Activated T-cell treated with anti-CD3 and anti-CD28 coated beads, Interleukin-2, amount 50 U/mL, for 4 hours (primary cell): ENCODE data around the gene IL21R. TPM values are rescaled to one million over a fixed set of nuclear protein-coding genes. Genes with fewer than 3 reads are reported as not detected.

ENCODE experiments used
- ATAC-seq, 2 donors: fragments of 200-7000 bp; cut with Tn5 transposase; one replicate each; pipeline ENCODE4 v1.10.0; 2021
- DNase-seq: peaks from one replicate; pipeline ENCODE4 v3.0.0-alpha.2; 2020
- H3K27me3 Mint-ChIP-seq: one replicate; pipeline ENCODE4 v1.8.0; 2021; ENCODE audit warnings: low read depth, mixed read lengths
- H3K36me3 Mint-ChIP-seq: one replicate; pipeline ENCODE4 v1.8.0; 2022; ENCODE audit warnings: mixed read lengths; ENCODE audit not compliant: insufficient read depth
- H3K4me1 Mint-ChIP-seq: one replicate; pipeline ENCODE4 v1.8.0; 2021; ENCODE audit warnings: low read depth, mixed read lengths
- H3K4me3 Mint-ChIP-seq: one replicate; pipeline ENCODE4 v1.8.0; 2021; ENCODE audit warnings: mild to moderate bottlenecking, moderate library complexity, mixed read lengths
- H3K9me3 Mint-ChIP-seq: one replicate; pipeline ENCODE4 v1.8.0; 2021; ENCODE audit warnings: mixed read lengths
- total RNA-seq, 3 donors: library from RNA; stranded (reverse); gene quantifications; one replicate each; pipeline ENCODE4 v1.2.1, GENCODE V29; 2021

Gene IL21R
- total RNA-seq, 3 donors from 2014 or later: 90.7 to 94.9 (median 91.4) TPM

DNA sequence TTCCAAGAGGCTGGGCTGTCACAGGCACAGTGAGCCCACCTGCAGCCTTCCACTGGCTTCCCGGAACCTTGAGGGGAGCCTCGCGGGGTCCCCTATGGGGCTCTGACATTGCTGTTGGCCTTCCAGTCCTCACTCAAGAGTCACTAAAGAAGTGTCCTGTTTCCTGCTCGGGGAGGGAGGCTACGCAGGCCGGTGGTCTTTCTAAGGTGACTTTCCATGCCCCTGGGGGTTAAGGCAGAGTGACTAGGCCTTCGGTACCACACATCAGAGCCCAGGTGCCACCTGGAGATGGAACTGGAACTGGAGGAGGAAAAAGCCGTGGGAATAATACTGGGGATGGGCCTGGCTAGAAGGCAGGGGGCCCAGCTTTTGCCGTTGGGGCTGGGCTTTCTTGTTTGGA lies 72.1 kb downstream of the IL21R start:
- Mint-ChIP-seq H3K36me3 (peaks cover 58% of the 10 kb centered on the region), H3K9me3 (no peaks in the 10 kb centered on the region), H3K4me3 (no peak overlapping the region), H3K27me3 (no peaks in the 10 kb centered on the region), H3K4me1 (no peaks in the 10 kb centered on the region)
- ATAC-seq: no peak
- DNase-seq: no peak

DNA sequence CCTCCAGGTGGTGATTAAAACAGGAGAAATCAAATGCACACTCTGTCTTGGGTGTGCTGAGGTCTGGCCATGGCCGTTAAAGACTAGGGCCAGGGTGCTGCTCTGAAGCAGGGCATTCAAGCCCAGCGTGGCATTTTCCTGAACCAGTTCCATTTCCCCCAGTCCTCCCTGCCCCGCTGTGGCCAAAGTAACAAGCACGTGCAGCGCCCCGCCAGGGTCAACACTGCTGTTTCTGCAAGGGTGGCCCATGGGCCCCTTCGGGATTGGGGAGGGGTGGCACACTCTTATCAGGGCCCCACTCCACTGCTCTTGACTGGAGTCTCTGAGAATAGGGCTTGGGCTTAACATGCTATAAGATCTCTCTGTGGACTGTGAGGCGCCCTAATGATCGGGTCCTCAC lies 72.9 kb downstream of the IL21R start:
- no peaks in the 10 kb centered on the region for H3K9me3 Mint-ChIP-seq
- no peaks in the 10 kb centered on the region for H3K27me3 Mint-ChIP-seq
- DNase-seq (no peak), ATAC-seq (no peak)
- H3K4me3 Mint-ChIP-seq: no peak overlapping the region
- peaks cover 50% of the 10 kb centered on the region for H3K36me3 Mint-ChIP-seq
- H3K4me1 Mint-ChIP-seq: no peaks in the 10 kb centered on the region

DNA sequence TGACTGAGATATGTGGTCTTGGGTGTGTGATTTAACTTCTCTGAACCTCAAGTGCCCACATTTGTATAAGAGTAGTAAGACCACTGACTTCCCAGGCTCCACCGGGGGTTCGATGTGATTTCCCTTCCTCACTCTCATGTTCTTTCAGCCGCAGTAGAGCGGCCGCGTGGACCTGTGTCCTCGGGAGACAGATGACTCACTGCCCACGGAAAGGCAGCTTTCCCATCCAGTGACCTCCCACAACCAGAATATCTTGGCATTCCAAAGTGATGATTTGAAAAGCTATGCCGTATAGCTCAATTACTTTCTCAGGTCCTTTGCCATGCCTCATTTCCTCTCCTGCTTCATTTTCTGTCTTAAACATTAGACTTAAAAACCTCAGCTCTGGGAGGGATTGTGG lies 73.6 kb downstream of the IL21R start:
- Mint-ChIP-seq H3K4me1 (no peaks in the 10 kb centered on the region), H3K27me3 (no peaks in the 10 kb centered on the region), H3K36me3 (peaks cover 48% of the 10 kb centered on the region), H3K9me3 (no peaks in the 10 kb centered on the region), H3K4me3 (no peak overlapping the region)
- no peak for ATAC-seq
- DNase-seq: no peak

DNA sequence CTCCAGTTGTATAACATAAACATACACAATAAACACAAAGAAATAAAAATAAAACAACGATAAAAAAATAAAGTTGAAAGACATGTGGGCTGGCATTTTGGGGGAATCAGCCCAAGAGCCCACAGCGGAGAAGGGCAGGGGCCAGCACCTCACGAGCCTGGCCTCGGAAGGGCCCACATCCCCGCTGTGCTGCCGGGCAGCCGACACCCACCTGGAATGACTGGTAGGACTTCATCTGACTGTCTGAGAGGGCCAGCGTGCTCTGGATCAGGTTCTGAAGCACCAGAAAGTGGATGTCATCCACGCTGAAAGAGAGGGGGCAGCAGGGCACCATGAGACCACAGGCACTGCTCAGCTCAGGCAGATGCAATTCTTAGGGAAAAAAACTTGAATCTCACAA lies 74.3 kb downstream of the IL21R start:
- Mint-ChIP-seq H3K27me3 (no peaks in the 10 kb centered on the region), H3K4me3 (no peak overlapping the region), H3K9me3 (no peaks in the 10 kb centered on the region), H3K4me1 (no peaks in the 10 kb centered on the region), H3K36me3 (peaks cover 42% of the 10 kb centered on the region)
- ATAC-seq (no peak), DNase-seq (no peak)

DNA sequence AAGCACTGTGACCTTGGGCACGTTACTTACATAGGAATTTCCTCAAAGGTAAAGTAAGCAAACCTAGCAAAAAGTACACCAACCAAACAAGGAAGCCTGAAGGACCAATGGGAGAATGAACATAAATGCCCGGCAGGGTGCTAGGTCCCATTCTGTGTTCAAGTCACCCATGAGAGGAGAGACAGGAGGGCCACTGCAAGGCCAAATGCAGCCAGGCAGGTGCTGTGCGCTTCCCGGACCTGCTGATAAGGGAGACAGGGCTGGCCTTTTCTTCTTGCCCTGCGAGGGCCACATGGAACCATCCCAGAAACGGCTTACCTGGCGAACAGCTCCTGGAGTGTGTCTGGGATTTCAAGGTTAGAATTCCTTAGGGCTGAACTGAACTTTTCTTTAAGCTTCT lies 78.8 kb downstream of the IL21R start:
- Mint-ChIP-seq H3K36me3 (peaks cover 51% of the 10 kb centered on the region), H3K4me1 (no peaks in the 10 kb centered on the region), H3K9me3 (no peaks in the 10 kb centered on the region), H3K27me3 (no peaks in the 10 kb centered on the region), H3K4me3 (no peak overlapping the region)
- no peak for ATAC-seq
- DNase-seq: no peak

DNA sequence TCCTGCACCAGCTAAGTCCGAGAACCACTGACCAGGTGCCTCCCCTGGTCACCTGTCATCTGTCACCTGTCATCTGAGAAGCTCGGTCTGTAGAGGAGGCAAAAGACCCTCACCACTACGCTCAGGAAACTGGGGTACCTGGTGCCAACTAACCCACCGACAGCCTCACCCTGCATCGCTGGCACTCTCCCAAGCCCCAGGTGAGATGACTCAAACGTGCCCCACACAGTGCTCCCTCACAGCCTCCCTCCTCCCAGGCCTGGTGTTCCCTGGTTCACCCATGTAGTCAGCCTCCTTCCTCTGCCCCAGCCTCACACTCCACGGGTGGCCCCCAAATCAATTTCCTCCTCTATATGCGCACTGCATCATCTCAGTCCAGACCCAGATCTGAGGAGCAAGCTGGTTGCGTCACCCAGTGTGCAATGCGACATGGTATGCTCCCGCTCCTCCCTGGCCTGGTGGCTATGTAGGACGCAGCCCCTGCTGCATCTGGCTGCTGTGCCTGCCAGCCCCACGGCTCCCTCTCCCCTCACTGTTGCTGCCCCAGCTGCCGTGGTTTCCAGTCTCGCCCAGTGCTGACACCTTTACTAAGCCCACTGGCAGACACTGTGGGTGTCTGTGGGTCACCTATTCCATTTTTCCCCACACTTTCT lies 79.4 kb downstream of the IL21R start:
- ATAC-seq: no peak
- no peaks in the 10 kb centered on the region for H3K27me3 Mint-ChIP-seq
- peaks cover 51% of the 10 kb centered on the region for H3K36me3 Mint-ChIP-seq
- no peak overlapping the region for H3K4me3 Mint-ChIP-seq
- H3K4me1 Mint-ChIP-seq: no peaks in the 10 kb centered on the region
- no peaks in the 10 kb centered on the region for H3K9me3 Mint-ChIP-seq
- DNase-seq: no peak

DNA sequence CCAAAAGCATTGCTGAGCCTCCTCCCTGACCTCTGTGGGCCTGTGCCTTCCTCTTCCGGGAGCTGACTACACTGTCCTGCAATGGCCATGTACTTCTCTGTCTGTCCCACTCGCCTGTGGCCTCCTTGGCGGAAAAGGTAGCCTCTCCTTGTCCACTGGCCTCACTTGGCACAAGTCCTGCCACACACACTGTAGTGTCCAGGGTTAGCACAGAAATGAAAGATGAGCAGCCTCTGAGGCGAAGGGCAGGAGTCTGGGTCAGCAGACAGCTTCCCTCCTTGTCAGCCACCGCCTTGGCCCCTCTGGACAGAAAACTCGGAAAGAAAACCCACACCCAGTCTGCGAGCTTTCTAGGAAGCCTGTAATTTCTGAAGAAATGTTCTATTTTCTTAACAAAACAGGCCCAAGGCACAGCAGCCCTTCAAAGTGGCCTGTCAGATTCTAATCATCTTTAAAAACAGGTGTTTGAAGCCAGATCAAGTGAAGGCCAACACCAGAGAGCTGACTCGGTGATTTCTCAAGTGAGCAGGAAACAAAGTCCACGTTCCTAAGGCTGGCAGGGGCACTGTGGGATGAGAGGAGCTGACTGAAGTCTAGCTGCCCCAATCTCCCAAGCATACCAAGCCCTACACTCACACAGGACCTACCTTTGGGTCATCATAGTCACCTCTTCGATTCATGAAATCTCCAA lies 80.6 kb downstream of the IL21R start:
- H3K4me1 Mint-ChIP-seq: no peaks in the 10 kb centered on the region
- H3K4me3 Mint-ChIP-seq: no peak overlapping the region
- DNase-seq: no peak
- no peak for ATAC-seq
- H3K36me3 Mint-ChIP-seq: peaks cover 50% of the 10 kb centered on the region
- H3K27me3 Mint-ChIP-seq: no peaks in the 10 kb centered on the region
- H3K9me3 Mint-ChIP-seq: no peaks in the 10 kb centered on the region

DNA sequence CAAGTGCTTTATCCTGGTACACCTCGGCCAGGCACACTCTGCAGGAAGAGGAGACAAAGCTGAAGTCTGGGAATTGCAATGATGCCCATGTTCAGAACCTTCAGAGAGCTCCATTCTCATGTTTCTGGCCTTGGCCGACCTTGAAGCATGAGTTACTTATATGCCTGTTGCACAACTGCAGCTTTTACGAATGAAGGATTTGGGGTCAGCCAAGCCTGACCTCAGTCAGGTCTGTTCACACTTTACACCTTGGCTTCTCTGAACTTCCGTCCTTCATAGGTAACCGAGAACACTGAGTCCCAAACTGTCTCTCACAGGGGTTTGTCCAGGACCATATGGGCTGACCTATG lies 81.1 kb downstream of the IL21R start:
- no peak overlapping the region for H3K4me3 Mint-ChIP-seq
- DNase-seq (no peak), ATAC-seq (no peak)
- H3K4me1 Mint-ChIP-seq: no peaks in the 10 kb centered on the region
- H3K27me3 Mint-ChIP-seq: no peaks in the 10 kb centered on the region
- H3K36me3 Mint-ChIP-seq: peaks cover 54% of the 10 kb centered on the region
- no peaks in the 10 kb centered on the region for H3K9me3 Mint-ChIP-seq

DNA sequence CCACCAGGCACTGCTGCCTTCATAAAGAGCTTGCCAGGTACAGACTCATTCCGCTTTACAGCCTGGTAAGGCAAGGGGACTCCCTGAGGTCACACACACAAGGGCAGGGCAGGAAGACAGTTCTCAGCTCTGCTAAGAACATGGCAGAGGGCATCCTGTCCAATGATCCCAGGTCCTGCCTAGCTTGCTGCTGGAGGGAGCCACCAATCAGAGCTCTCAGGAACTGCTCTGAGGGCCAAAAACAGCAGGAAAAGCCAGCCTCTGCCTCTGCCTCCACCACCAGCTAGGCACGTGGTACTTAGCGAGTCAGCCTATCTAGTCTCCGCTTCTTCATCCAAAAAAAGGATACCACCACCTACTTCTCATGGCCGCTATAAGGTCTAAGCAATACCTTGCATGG lies 81.7 kb downstream of the IL21R start:
- Mint-ChIP-seq H3K36me3 (peaks cover 55% of the 10 kb centered on the region), H3K9me3 (no peaks in the 10 kb centered on the region), H3K27me3 (no peaks in the 10 kb centered on the region), H3K4me1 (no peaks in the 10 kb centered on the region), H3K4me3 (no peak overlapping the region)
- no peak for DNase-seq
- ATAC-seq: no peak

DNA sequence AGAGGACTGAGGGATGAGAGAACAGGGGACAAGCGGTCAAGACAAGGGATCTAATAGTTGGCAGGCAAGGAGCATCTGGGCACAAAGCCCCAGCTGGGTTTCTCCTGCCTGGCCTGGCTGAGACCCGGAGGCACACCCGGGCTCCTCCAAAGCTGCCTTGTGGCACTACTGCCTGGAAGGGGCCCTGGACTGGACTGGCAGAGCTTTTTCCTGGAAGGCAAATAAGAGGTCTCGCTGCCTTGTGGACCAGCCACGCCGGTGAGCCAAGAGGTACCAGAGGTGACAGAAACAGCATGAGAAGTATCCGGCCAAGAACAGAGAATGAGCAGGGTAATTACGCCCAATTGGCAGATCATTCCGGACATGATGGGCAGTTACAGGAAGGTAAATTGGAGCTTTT lies 83.2 kb downstream of the IL21R start:
- no peak for DNase-seq

DNA sequence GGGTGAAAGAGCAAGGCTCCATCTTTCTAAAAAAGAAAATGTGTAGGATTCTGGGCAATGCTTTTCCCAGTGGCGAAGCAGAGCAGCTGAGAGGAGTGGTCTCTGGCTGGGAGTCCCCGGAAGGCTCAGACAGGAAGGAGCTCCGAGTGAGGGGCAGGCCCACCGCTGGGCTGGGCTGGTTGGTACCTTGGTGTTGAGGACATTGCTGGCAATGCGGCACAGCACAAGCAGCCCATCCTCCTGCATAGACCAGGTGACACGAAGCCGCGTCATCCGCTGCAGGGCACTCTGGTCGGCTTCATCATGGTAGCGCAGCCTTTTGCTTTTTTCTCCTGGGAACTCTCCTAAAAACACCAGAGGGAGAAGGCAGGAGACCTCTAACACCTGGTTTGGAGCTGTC lies 83.8 kb downstream of the IL21R start:
- DNase-seq: no peak
- Mint-ChIP-seq H3K4me3 (no peak overlapping the region), H3K4me1 (no peaks in the 10 kb centered on the region), H3K36me3 (peaks cover 49% of the 10 kb centered on the region), H3K27me3 (no peaks in the 10 kb centered on the region), H3K9me3 (no peaks in the 10 kb centered on the region)
- no peak for ATAC-seq

More for the DNA sequence above, 83.2 kb downstream of the IL21R start:
- Mint-ChIP-seq H3K9me3 (no peaks in the 10 kb centered on the region), H3K4me1 (no peaks in the 10 kb centered on the region), H3K27me3 (no peaks in the 10 kb centered on the region), H3K36me3 (peaks cover 55% of the 10 kb centered on the region), H3K4me3 (no peak overlapping the region)
- no peak for ATAC-seq

DNA sequence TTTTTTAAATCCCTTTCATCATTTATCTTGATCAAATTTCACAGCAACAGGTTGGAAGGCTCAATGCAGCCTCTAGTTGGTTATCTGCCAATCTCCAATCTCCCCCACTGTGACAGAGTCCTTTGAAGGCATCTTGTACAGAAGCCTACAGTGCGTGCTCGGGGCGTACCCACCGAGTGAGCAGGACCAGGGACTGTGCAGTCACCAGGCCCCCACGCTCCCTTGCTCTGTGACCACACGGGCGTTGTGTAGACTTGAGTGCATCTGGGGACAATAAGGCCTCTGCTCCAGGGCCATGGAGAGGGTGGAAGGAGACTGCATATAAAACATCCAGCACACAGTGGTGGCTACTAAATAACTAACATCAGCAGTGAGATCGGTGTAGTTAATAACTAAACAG lies 84.4 kb downstream of the IL21R start:
- Mint-ChIP-seq H3K27me3 (no peaks in the 10 kb centered on the region), H3K4me1 (no peaks in the 10 kb centered on the region), H3K4me3 (no peak overlapping the region), H3K9me3 (no peaks in the 10 kb centered on the region), H3K36me3 (peaks cover 53% of the 10 kb centered on the region)
- ATAC-seq (no peak), DNase-seq (no peak)

DNA sequence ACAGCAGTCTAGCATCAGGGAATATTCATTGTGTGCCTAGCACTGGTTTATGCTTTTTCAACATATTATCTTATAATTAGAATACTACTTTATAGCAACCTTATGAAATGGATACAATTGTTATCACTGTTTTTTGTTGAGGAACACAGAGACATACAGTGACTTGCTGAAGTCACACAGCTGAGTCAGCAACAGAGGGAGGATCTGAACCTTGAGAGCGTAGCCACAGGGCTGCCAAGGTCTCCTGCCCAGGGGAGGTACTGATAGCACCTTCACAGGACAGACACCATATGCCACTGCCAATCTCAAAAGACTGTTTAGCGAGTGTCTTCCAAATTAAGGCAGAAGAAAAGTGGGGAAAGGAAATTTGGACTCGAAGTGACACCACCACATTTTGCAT lies 84.8 kb downstream of the IL21R start:
- no peak for DNase-seq
- H3K36me3 Mint-ChIP-seq: peaks cover 53% of the 10 kb centered on the region
- H3K27me3 Mint-ChIP-seq: no peaks in the 10 kb centered on the region
- no peaks in the 10 kb centered on the region for H3K9me3 Mint-ChIP-seq
- no peak overlapping the region for H3K4me3 Mint-ChIP-seq
- ATAC-seq: no peak
- peaks cover 2% of the 10 kb centered on the region for H3K4me1 Mint-ChIP-seq

DNA sequence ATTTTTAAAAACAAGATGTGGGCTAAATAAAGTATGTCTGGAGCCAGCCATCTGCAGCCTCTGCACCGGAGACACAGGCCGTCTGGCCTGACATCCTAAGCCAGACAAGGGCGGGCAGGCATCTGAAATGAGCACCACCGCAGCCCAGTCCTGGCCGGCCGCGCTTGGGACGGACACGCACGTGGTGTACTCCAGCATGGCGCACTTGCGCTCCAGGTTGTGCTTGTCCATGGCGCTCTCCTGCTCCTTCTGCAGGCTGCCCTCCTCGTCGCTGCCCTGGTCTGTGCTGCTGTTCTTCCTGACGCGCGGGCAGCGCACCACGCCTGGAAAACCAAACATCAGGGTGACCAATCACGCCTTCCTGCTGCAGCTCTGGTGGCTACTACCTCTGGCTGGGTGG lies 87.4 kb downstream of the IL21R start:
- Mint-ChIP-seq H3K9me3 (no peaks in the 10 kb centered on the region), H3K27me3 (no peaks in the 10 kb centered on the region), H3K4me3 (no peak overlapping the region), H3K36me3 (peaks cover 44% of the 10 kb centered on the region), H3K4me1 (peaks cover 3% of the 10 kb centered on the region)
- ATAC-seq (no peak), DNase-seq (no peak)

DNA sequence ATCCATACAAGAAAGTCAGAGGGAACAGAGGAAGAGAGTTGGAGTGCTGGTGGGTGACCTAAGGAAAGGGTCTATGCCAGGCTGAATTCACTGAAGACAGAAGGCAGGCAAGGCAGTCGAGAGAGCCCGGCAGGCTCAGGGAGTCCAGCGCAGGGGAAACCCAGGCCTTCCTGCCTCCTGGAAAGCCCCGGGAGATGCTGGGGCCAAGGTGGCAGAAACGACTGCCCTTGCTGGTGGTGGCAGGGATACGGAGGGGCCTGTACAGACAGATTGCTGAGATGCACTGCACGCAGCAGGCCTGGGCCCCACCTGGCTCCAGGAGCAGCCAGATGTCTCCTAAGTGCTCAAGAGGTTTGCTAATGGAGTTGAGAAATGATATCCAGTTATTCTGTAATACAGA lies 87.9 kb downstream of the IL21R start:
- Mint-ChIP-seq H3K4me1 (peaks cover 3% of the 10 kb centered on the region), H3K36me3 (peaks cover 44% of the 10 kb centered on the region)

More for the DNA sequence above, 87.9 kb downstream of the IL21R start:
- ATAC-seq: no peak
- no peak for DNase-seq
- Mint-ChIP-seq H3K9me3 (no peaks in the 10 kb centered on the region), H3K27me3 (no peaks in the 10 kb centered on the region), H3K4me3 (no peak overlapping the region)
